HL-60 (cell line): ENCODE measurements around the gene LMF1.

Source experiments
- CTCF ChIP-seq: IDR thresholded peaks from one replicate; pipeline ENCODE4 v1.5.1; 2011; ENCODE audit warnings: low read length, control low read depth, inconsistent platforms; ENCODE audit not compliant: insufficient read depth
- GABPA ChIP-seq: IDR thresholded peaks from 2 replicates; pipeline ENCODE4 v1.6.1; 2012; ENCODE audit warnings: low read depth
- POLR2AphosphoS5 ChIP-seq: IDR thresholded peaks from 2 replicates; pipeline ENCODE4 v1.6.1; 2012; ENCODE audit warnings: low read depth
- REST ChIP-seq: IDR thresholded peaks from 2 replicates; pipeline ENCODE4 v1.6.1; 2012; ENCODE audit warnings: low read depth; ENCODE audit not compliant: insufficient replicate concordance

GRCh38 chr16:998615-999014, 27.8 kb upstream of the LMF1 start:
- no peak for TF ChIP-seq CTCF
- TF ChIP-seq POLR2AphosphoS5, result no peak
- no peak for TF ChIP-seq GABPA
- no peak for TF ChIP-seq REST
